K562 (cell line): ENCODE measurements around the gene SP2. TPM values are rescaled to one million over a fixed set of nuclear protein-coding genes. Genes with fewer than 3 reads are reported as not detected.

Experiments
- HMG20B ChIP-seq: fragments of 250-450 bp; sonication (Bioruptor Pico); IDR thresholded peaks from 2 replicates; pipeline ENCODE4 v1.5.0; 2021; ENCODE audit warnings: mild to moderate bottlenecking
- KDM2B ChIP-seq: fragments of 250-450 bp; sonication (Bioruptor Pico); IDR thresholded peaks from 2 replicates; pipeline ENCODE4 v1.8.0; 2021; ENCODE audit warnings: mild to moderate bottlenecking, moderate library complexity
- PATZ1 ChIP-seq: fragments of 250-450 bp; sonication (Bioruptor Pico); IDR thresholded peaks from 2 replicates; pipeline ENCODE4 v1.5.0; 2020; ENCODE audit warnings: mild to moderate bottlenecking, borderline replicate concordance
- TAF7 ChIP-seq: fragments of 450-650 bp; IDR thresholded peaks from 2 replicates; pipeline ENCODE4 v1.6.1; 2016; ENCODE audit warnings: missing genetic modification characterization, missing compliant biosample characterization
- TFAP4 ChIP-seq: sonication (generic); formaldehyde crosslinking; IDR thresholded peaks from 2 replicates; pipeline ENCODE4 v1.8.0; 2022; ENCODE audit warnings: missing genetic modification reagents, mild to moderate bottlenecking, moderate library complexity, borderline replicate concordance
- ZNF384 ChIP-seq: IDR thresholded peaks from 2 replicates; pipeline ENCODE4 v1.6.1; 2012; ENCODE audit warnings: low read depth, low read length, improper control_type of control experiment
- polyA plus RNA-seq, 8 experiments: library from polyadenylated mRNA; depleted of rRNA in 4 of 8; stranded (reverse) in 5 of 8; unstranded in 3 of 8; fragments of >200 nt; fragmentation: Nextera tagmentation in 2 of 8; fragmentation: Illumina TruSeq in 1 of 8; extraction: Ambion mirVana in 2 of 8; extraction: Trizol in 1 of 8; gene quantifications; 2 replicates each; pipeline versions ENCODE4 v1.2.1 to v1.2.3, GENCODE V29; 2011 to 2014; ENCODE audit warnings: inconsistent platforms in 1 of 8, missing spikeins in 1 of 8
- total RNA-seq, 7 experiments: library from RNA; depleted of rRNA in 6 of 7; stranded (reverse); fragments of >200 nt in 6 of 7; fragmentation: Illumina TruSeq in 2 of 7; extraction: Trizol in 2 of 7; gene quantifications; 2 replicates each; pipeline versions ENCODE4 v1.2.1 to v1.2.3, GENCODE V29; 2011 to 2021; ENCODE audit warnings: low replicate concordance in 1 of 7
- TF ChIP-seq, protein P1 (sequence below): fragments of 150-350 bp; IDR thresholded peaks from 2 replicates; pipeline ENCODE4 v1.6.1; 2014; ENCODE audit warnings: low read depth, mild to moderate bottlenecking, low read length, borderline replicate concordance
- TF ChIP-seq, protein P2 (sequence below): fragments of 250-450 bp; sonication (Bioruptor Pico); IDR thresholded peaks from 2 replicates; pipeline ENCODE4 v1.8.0; 2022; ENCODE audit warnings: moderate library complexity, mild to moderate bottlenecking, inconsistent platforms

Gene SP2
- total and polyA plus RNA-seq, 9 of the 15 experiments (the other 6 are each of a cell fraction or from before 2014, with no cell fraction given): 0.77 to 22.3 (median 2.3) TPM

DNA sequence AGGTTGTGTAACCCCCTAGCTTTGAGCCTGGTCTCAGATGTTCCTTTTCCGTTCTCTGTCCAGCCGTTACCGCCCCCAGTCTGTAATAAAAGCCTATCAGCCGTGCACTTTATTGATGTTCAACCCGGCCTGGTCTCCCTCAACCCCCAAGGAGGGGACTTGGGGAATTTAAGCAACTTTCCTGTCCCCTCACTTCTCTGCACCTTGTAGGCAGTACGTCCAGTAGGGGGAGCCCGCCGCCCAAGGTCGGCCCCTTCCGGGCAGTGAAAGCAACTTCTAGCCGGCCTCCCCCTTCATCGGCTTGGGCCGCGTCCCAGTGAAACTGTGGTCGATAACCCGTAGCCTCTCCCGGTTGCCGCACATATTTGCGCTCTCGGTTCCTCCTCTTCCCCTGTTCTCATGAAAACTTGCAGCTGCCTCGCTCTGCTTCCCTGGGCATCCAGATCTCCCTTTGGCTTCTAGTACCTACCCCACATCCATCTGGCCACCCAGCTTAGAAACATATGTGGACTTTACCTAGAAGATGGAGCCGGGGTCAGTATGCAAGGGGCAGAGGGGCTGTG, 53.2 kb downstream of the SP2 start (continued):
- TF ChIP-seq, protein P1, sequence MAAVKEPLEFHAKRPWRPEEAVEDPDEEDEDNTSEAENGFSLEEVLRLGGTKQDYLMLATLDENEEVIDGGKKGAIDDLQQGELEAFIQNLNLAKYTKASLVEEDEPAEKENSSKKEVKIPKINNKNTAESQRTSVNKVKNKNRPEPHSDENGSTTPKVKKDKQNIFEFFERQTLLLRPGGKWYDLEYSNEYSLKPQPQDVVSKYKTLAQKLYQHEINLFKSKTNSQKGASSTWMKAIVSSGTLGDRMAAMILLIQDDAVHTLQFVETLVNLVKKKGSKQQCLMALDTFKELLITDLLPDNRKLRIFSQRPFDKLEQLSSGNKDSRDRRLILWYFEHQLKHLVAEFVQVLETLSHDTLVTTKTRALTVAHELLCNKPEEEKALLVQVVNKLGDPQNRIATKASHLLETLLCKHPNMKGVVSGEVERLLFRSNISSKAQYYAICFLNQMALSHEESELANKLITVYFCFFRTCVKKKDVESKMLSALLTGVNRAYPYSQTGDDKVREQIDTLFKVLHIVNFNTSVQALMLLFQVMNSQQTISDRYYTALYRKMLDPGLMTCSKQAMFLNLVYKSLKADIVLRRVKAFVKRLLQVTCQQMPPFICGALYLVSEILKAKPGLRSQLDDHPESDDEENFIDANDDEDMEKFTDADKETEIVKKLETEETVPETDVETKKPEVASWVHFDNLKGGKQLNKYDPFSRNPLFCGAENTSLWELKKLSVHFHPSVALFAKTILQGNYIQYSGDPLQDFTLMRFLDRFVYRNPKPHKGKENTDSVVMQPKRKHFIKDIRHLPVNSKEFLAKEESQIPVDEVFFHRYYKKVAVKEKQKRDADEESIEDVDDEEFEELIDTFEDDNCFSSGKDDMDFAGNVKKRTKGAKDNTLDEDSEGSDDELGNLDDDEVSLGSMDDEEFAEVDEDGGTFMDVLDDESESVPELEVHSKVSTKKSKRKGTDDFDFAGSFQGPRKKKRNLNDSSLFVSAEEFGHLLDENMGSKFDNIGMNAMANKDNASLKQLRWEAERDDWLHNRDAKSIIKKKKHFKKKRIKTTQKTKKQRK: no peak
- TF ChIP-seq PATZ1 (no peak), HMG20B (CRISPR knock-in tag) (no peak), TAF7 (tag) (no peak), KDM2B (CRISPR knock-in tag) (no peak), TFAP4 (CRISPR knock-in tag) (peak; percentile 31; the same call in 1 of the 2 replicates), ZNF384 (no peak)
- TF ChIP-seq, protein P2, sequence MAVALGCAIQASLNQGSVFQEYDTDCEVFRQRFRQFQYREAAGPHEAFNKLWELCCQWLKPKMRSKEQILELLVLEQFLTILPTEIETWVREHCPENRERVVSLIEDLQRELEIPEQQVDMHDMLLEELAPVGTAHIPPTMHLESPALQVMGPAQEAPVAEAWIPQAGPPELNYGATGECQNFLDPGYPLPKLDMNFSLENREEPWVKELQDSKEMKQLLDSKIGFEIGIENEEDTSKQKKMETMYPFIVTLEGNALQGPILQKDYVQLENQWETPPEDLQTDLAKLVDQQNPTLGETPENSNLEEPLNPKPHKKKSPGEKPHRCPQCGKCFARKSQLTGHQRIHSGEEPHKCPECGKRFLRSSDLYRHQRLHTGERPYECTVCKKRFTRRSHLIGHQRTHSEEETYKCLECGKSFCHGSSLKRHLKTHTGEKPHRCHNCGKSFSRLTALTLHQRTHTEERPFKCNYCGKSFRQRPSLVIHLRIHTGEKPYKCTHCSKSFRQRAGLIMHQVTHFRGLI (CRISPR knock-in tag): no peak
